ENCODE measurements around the gene ATAD1.

Gene ATAD1

GRCh38 chr10:87844837-87845623 lies 27.0 kb upstream of the ATAD1 start:
- TF ChIP-seq, protein P1, sequence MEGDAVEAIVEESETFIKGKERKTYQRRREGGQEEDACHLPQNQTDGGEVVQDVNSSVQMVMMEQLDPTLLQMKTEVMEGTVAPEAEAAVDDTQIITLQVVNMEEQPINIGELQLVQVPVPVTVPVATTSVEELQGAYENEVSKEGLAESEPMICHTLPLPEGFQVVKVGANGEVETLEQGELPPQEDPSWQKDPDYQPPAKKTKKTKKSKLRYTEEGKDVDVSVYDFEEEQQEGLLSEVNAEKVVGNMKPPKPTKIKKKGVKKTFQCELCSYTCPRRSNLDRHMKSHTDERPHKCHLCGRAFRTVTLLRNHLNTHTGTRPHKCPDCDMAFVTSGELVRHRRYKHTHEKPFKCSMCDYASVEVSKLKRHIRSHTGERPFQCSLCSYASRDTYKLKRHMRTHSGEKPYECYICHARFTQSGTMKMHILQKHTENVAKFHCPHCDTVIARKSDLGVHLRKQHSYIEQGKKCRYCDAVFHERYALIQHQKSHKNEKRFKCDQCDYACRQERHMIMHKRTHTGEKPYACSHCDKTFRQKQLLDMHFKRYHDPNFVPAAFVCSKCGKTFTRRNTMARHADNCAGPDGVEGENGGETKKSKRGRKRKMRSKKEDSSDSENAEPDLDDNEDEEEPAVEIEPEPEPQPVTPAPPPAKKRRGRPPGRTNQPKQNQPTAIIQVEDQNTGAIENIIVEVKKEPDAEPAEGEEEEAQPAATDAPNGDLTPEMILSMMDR (conservative IDR thresholded peaks at IDR 0.05; ENCODE audit: low read depth, low read length) = no peak

GRCh38 chr10:87843714-87844113 lies 25.7 kb upstream of the ATAD1 start:
- no peak overlapping the region for H3K4me3 ChIP-seq (ENCODE audit: low read depth, low read length)
- DNase-seq (ENCODE audit: low read depth) = no peak
- TF ChIP-seq, protein P1 (conservative IDR thresholded peaks at IDR 0.05; ENCODE audit: low read depth, low read length) = no peak

More at GRCh38 chr10:87844837-87845623, 27.0 kb upstream of the ATAD1 start:
- DNase-seq (ENCODE audit: low read depth) = peak; percentile 72
- H3K4me3 ChIP-seq (ENCODE audit: low read depth, low read length) = no peak overlapping the region

DNA sequence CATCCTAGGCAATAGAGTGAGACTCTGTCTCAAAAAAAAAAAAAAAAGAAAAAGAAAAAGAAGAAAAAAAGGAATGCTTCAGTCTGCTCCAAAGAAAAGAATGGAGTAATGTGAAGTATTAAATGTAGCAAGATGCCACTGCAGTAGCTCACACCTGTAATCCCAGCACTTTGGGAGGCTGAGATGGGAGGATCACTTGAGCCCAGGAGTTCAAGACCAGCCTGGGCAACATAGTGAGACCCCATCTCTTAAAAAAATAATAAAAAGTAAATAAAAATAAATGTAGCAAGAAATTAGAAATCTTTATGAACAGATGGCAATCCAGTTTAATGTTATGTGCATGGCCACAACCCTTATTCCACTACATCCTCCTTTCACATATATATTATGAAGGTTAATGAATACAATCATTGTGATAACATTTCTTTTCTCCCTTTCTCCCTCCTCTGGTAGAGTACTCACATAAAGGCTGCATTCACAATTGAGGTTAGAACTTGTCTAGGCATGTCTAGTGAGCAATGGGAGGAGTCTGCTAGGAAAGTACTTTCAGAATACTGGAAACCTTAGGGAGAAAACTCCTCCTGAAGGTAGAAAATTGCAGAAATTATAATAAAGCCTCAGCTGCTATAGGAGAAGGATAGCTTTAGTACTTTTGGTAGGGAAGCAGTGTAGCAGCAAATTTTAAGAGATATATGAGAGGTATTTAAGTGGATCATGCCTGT lies 24.9 kb upstream of the ATAD1 start:
- TF ChIP-seq, protein P1 (conservative IDR thresholded peaks at IDR 0.05; ENCODE audit: low read depth, low read length) = peak; percentile 19
- peak; percentile 91 for DNase-seq (ENCODE audit: low read depth)
- no peak overlapping the region for H3K4me3 ChIP-seq (ENCODE audit: low read depth, low read length)

- no peak overlapping the region for H3K4me3 ChIP-seq (ENCODE audit: low read depth, low read length)
- TF ChIP-seq, protein P1 (conservative IDR thresholded peaks at IDR 0.05; ENCODE audit: low read depth, low read length) = no peak
- DNase-seq (ENCODE audit: low read depth) = peak; percentile 43
Observed at GRCh38 chr10:87842220-87842641, 24.2 kb upstream of the ATAD1 start.

- DNase-seq (ENCODE audit: low read depth) = peak; percentile 46
- TF ChIP-seq, protein P1 (conservative IDR thresholded peaks at IDR 0.05; ENCODE audit: low read depth, low read length) = no peak
- H3K4me3 ChIP-seq (ENCODE audit: low read depth, low read length) = no peak overlapping the region
Observed at GRCh38 chr10:87841186-87841585, 23.2 kb upstream of the ATAD1 start.

GRCh38 chr10:87838650-87839049 lies 20.6 kb upstream of the ATAD1 start:
- DNase-seq (ENCODE audit: low read depth) = no peak

More at GRCh38 chr10:87838650-87839049, 20.6 kb upstream of the ATAD1 start:
- TF ChIP-seq, protein P1 (conservative IDR thresholded peaks at IDR 0.05; ENCODE audit: low read depth, low read length) = no peak
- H3K4me3 ChIP-seq (ENCODE audit: low read depth, low read length) = no peak overlapping the region

Data from choroid plexus epithelial cell (primary cell).